ENCODE data around the gene NKX3-2. TPM values are rescaled to one million over a fixed set of nuclear protein-coding genes. Genes with fewer than 3 reads are reported as not detected.

Gene NKX3-2
- total RNA-seq (2014; rRNA removed; shearing (Covaris generic)) (under 0.01 and 0.13 TPM in 2 replicates), polyA plus RNA-seq (2016; fragmentation: Nextera tagmentation; extraction: Ambion mirVana) (not detected in 2 replicates)

GRCh38 chr4:13543839-13544605 lies at the start of gene NKX3-2:
Gene NKX3-2, minus strand, starts transcription at chr4:13544508. Its CDS starts 94 bp downstream, at chr4:13544414.
- H3K27me3 ChIP-seq (replicated peaks; ENCODE audit: insufficient read depth) = peaks cover 71% of the 10 kb centered on the region
- no peak within 1 kb of the TSS for H3K27ac ChIP-seq

GRCh38 chr4:13592220-13592619 lies 47.9 kb upstream of the NKX3-2 start:
- Histone ChIP-seq H4K20me1 (ENCODE audit: insufficient read depth) (no peaks in the 10 kb centered on the region), H3K4me3 (no peak overlapping the region), H3K27me3 (replicated peaks; ENCODE audit: insufficient read depth) (no peaks in the 10 kb centered on the region), H3F3A (ENCODE audit: insufficient read depth) (no peaks in the 10 kb centered on the region), H2AFZ (no peak overlapping the region), H3K4me1 (ENCODE audit: insufficient read depth) (peaks cover 5% of the 10 kb centered on the region), H3K9me2 (ENCODE audit: insufficient read depth) (no peaks in the 10 kb centered on the region), H3K27ac (no peak overlapping the region), H3K79me2 (ENCODE audit: insufficient read depth) (no peaks in the 10 kb centered on the region), H3K9ac (no peak overlapping the region), H3K4me2 (ENCODE audit: unreplicated experiment) (no peak overlapping the region), H3K36me3 (ENCODE audit: low read depth) (peaks cover 82% of the 10 kb centered on the region), H3K9me3 (ENCODE audit: low read depth) (no peaks in the 10 kb centered on the region)
- in situ Hi-C loops (cut with MboI) = no loop called here
- no peak for TF ChIP-seq EZH2phosphoT487 (IDR thresholded peaks at IDR 0.05; ENCODE audit: insufficient read depth, low read depth)
- TF ChIP-seq EZH2 (IDR thresholded peaks at IDR 0.05; ENCODE audit: insufficient read depth, poor library complexity, severe bottlenecking) = no peak
- DNase-seq = no peak
- WGBS, 2 experiments (ENCODE audit: low coverage in 1 of 2, low lambda C conversion rate in 2 of 2, missing lambda C conversion rate in 2 of 2) = 84 to 88% methylated on average over 4 of the region's 4 CpGs

More at GRCh38 chr4:13543839-13544605, at the start of gene NKX3-2:
- 4% methylated on average over 65 of the region's 96 CpGs for WGBS, 2 experiments (ENCODE audit: low coverage in 1 of 2, low lambda C conversion rate in 2 of 2, missing lambda C conversion rate in 2 of 2)
- H3K79me2 ChIP-seq (ENCODE audit: insufficient read depth) = no peaks in the 10 kb centered on the region
- H3K4me3 ChIP-seq = peak within 1 kb of the TSS; percentile 83
- TF ChIP-seq EZH2 (IDR thresholded peaks at IDR 0.05; ENCODE audit: insufficient read depth, poor library complexity, severe bottlenecking) (peak; percentile 38), EZH2phosphoT487 (IDR thresholded peaks at IDR 0.05; ENCODE audit: insufficient read depth, low read depth) (no peak)
- H3K9me3 ChIP-seq (ENCODE audit: low read depth) = no peaks in the 10 kb centered on the region
- no peaks in the 10 kb centered on the region for H3K9me2 ChIP-seq (ENCODE audit: insufficient read depth)
- H3K9ac ChIP-seq = no peak within 1 kb of the TSS
- H3K4me1 ChIP-seq (ENCODE audit: insufficient read depth) = no peaks in the 10 kb centered on the region; the same call in 1 of the 2 replicates
- H3K36me3 ChIP-seq (ENCODE audit: low read depth) = no peaks in the 10 kb centered on the region
- peak within 1 kb of the TSS; percentile 91 for H3K4me2 ChIP-seq (ENCODE audit: unreplicated experiment)
- in situ Hi-C loops (cut with MboI) = no loop called here
- no peaks in the 10 kb centered on the region for H3F3A ChIP-seq (ENCODE audit: insufficient read depth)
- DNase-seq = peak; percentile 65
- H2AFZ ChIP-seq = peak within 1 kb of the TSS; percentile 84
- no peaks in the 10 kb centered on the region for H4K20me1 ChIP-seq (ENCODE audit: insufficient read depth)

GRCh38 chr4:13590766-13591165 lies 46.5 kb upstream of the NKX3-2 start:
- no peaks in the 10 kb centered on the region; the same call in 1 of the 2 replicates for H3K4me1 ChIP-seq (ENCODE audit: insufficient read depth)
- H2AFZ ChIP-seq = no peak overlapping the region
- TF ChIP-seq EZH2 (IDR thresholded peaks at IDR 0.05; ENCODE audit: insufficient read depth, poor library complexity, severe bottlenecking) (no peak), EZH2phosphoT487 (IDR thresholded peaks at IDR 0.05; ENCODE audit: insufficient read depth, low read depth) (no peak)
- peaks cover 82% of the 10 kb centered on the region for H3K36me3 ChIP-seq (ENCODE audit: low read depth)
- no peaks in the 10 kb centered on the region for H3K27me3 ChIP-seq (replicated peaks; ENCODE audit: insufficient read depth)
- in situ Hi-C loops (cut with MboI) = no loop called here
- no peaks in the 10 kb centered on the region for H3K79me2 ChIP-seq (ENCODE audit: insufficient read depth)
- no peaks in the 10 kb centered on the region for H3K9me2 ChIP-seq (ENCODE audit: insufficient read depth)
- no peak overlapping the region for H3K9ac ChIP-seq
- no peak for DNase-seq
- no peak overlapping the region for H3K4me3 ChIP-seq
- no peak overlapping the region for H3K27ac ChIP-seq
- no peak overlapping the region for H3K4me2 ChIP-seq (ENCODE audit: unreplicated experiment)
- H4K20me1 ChIP-seq (ENCODE audit: insufficient read depth) = no peaks in the 10 kb centered on the region
- H3K9me3 ChIP-seq (ENCODE audit: low read depth) = no peaks in the 10 kb centered on the region
- H3F3A ChIP-seq (ENCODE audit: insufficient read depth) = no peaks in the 10 kb centered on the region
- WGBS, 2 experiments (ENCODE audit: low coverage in 1 of 2, low lambda C conversion rate in 2 of 2, missing lambda C conversion rate in 2 of 2) = 98 to 99% methylated on average over 2 of the region's 2 CpGs

GRCh38 chr4:13588954-13589353 lies 44.6 kb upstream of the NKX3-2 start:
- no peak overlapping the region for H2AFZ ChIP-seq
- no peak overlapping the region for H3K9ac ChIP-seq
- no peaks in the 10 kb centered on the region for H3K9me2 ChIP-seq (ENCODE audit: insufficient read depth)
- H4K20me1 ChIP-seq (ENCODE audit: insufficient read depth) = no peaks in the 10 kb centered on the region
- H3K27me3 ChIP-seq (replicated peaks; ENCODE audit: insufficient read depth) = no peaks in the 10 kb centered on the region
- DNase-seq = no peak
- in situ Hi-C loops (cut with MboI) = no loop called here
- H3K4me3 ChIP-seq = no peak overlapping the region
- no peaks in the 10 kb centered on the region for H3K9me3 ChIP-seq (ENCODE audit: low read depth)
- H3K4me2 ChIP-seq (ENCODE audit: unreplicated experiment) = no peak overlapping the region
- H3K27ac ChIP-seq = no peak overlapping the region
- TF ChIP-seq EZH2phosphoT487 (IDR thresholded peaks at IDR 0.05; ENCODE audit: insufficient read depth, low read depth) = no peak
- TF ChIP-seq EZH2 (IDR thresholded peaks at IDR 0.05; ENCODE audit: insufficient read depth, poor library complexity, severe bottlenecking) = no peak
- no peaks in the 10 kb centered on the region for H3K79me2 ChIP-seq (ENCODE audit: insufficient read depth)
- H3K4me1 ChIP-seq (ENCODE audit: insufficient read depth) = peaks cover 6% of the 10 kb centered on the region
- H3K36me3 ChIP-seq (ENCODE audit: low read depth) = peaks cover 67% of the 10 kb centered on the region
- H3F3A ChIP-seq (ENCODE audit: insufficient read depth) = no peaks in the 10 kb centered on the region
